OCI-M1 (cell line): ENCODE results near the gene SHANK1.

Experiments
- DNase-seq: peaks from one replicate; lab custom pipeline; 2025; lab: John Stamatoyannopoulos, UW

The SHANK1 gene

DNA sequence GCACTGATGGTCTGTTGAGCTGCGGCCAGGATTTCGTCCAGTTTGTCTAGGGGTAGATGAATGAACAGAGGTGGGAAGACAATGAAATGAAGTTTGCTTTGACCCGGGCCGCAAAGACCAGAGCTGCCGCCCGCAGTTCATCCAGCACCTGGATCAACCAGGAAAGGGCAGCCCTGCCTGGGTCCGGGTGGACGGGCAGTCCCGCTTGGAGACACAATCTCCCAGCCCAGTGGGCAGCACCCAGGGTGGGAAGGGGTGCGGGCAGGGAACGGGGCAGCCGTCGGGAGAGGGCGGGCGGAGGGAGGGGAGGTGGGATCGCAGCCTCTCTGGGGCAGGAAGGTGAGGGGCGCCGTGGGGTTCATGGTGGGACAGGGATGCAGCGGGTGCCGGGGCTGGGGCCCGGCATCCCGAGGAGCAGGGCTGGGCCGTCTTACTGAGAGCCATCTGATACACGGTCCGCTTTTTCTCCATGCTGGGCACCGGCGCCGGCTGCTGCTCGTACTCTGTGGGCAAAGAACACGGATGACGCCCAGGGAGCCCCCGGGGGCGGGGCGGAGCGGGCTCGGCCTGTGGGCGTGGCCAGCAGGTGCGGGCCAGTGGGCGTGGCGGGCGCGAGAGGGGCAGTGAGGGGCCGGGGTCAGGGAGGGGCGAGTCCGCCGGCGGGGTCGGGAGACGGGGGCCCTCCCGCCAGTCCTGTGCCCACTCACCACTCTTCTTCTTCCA, 33.1 kb downstream of the SHANK1 start:
- no peak for DNase-seq

GRCh38 chr19:50679177-50680125, 40.2 kb downstream of the SHANK1 start:
- peak; percentile 84 for DNase-seq

GRCh38 chr19:50678323-50678722, 41.3 kb downstream of the SHANK1 start:
- no peak for DNase-seq

DNA sequence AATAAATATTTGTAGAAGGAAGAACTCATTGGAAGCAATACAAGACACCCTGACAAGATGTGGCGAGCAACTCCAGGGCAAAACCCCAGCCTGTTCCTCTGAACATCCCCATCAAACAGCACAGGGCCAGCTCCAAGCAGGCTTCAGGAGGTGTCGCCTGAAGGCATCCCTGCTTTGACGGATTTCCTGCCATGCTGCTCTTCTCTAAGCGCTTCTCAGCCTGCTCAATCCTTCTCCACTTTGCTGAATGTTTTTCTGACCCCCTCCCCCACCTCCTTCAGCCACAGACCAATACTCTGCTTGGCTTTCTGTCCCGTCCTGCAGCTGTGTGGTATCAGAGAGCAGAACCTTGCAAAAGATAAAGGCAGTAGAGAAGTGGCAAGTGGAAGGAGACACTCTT, 42.0 kb downstream of the SHANK1 start:
- peak; percentile 34 for DNase-seq

DNA sequence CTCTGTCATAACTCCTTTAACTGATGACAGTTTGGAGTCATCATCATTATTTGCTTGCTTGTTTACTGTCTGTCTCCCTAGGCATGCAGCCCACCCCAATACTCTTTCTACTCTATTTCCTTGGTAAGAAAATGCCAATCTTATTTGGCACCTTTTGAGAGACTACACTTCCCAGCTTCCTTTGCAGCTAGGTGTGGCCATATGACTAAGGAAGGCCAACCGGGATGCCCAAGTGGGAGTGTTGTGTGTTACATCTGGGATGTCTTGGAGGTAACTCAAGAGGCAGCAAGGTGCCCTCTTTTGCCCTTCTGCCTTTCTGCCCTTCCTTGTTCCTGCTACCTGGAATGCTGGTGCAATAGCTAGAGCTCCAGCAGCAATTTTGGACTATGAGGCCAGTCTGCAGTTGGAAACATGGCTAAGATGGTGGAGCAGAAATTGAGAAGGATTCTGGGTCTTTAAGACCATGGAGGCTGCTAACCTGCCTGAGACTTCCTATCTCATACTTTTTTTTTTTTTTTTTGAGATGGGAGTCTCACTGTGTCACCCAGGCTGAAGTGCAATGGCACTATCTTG, 42.9 kb downstream of the SHANK1 start:
- DNase-seq: no peak

GRCh38 chr19:50673118-50673517, 46.5 kb downstream of the SHANK1 start:
- no peak for DNase-seq

GRCh38 chr19:50670102-50670380, 49.6 kb downstream of the SHANK1 start:
- DNase-seq: no peak

DNA sequence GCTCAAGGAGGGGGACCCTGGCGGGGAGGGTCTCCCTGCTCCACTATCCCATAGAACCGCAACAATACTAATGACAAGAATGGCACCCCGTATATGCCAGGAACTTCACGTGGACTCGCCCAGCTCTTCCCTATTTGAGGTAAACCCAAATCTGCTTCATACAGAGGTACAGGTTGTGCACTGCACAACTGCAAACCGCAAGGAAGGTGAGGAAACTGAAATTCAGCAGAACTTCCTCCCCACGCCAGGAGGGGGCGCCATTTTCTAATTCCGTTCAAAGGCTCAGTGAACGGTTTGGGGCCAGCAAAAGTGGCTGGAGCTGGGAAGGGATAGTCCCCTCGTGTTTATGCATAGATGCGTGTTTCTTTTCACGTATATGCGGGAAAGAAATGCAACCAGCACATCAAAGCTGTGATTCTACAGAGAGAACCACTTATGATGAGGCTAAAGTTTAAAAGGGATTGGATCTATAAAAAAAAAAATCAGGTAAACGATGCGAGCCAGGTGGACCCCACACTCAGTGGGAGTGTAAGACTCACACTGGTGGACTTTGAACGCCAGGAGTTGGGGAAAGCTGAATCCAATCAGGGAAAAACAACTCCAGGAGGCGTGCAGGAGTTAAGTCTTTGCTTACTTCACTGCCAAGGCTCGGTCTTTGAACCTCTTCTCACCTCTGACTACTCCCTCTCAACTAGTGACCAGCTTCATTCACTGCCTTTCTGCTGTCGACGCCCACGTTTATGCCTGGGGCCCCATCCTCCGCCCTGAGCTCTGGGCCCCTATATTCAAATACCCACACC, 50.1 kb downstream of the SHANK1 start:
- DNase-seq: peak; percentile 61

DNA sequence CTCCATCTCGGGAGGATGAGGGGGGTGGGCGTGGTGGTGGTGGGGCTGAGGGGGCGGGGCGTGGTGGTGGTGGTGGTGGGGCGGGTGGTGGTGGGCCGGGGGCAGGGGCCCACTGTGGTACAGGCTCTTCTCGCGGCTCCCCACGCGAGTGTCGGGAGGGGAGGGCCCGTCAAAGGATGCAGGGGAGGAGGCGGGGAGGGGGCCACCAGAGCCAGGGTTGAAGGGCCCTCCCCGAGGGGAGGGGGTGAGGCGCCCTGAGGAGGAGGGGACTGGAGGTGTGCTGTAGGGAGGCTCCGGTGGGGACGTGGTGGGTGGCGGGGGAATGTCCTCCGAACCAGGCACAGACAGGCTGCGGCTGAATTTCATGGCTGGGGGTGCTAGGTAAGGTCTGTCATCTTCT, 50.7 kb downstream of the SHANK1 start:
- DNase-seq: no peak

DNA sequence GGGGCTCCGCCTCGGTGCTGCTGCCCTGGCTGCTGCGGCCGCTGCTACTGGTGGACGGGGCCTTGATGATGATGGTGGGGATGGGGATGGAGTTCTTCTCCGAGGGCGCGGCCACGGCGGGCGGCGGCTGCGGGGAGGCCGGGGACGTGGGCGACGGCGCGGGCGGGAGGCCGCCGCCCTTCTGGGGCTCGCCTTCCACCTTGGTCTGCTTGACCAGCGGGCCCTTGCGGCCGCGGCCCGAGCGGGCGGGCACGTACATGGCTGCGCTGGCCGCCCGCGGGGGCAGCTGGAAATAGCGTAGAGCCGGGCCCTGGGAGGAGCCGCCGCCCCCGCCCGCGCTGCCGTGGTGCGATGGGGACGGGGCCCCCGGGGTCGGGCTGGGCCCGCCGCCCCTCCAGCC, 51.2 kb downstream of the SHANK1 start:
- DNase-seq: no peak

DNA sequence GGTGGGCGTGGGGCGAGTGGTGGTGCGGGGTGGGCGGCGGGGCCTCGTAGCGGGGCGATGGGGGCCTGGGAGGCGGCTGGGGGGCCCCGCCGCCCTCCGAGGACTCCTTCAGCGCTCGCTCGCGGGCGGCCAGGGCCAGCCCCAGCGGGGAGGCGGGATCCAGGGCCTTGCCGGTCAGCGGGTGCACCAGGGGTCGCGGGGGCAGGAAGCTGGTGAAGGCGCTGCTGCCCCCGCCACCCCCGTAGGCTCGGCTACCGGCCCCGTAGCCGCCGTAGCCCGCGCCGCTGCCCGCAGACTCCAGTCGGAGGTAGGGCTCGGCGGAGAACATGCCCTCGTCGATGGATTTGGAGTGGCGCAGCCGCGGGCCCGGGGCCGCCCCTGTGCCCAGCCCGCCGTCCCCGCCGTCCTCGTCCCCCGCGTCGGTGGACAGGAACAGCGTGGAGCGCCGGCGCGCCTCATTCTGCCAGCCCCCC, 51.8 kb downstream of the SHANK1 start:
- no peak for DNase-seq

DNA sequence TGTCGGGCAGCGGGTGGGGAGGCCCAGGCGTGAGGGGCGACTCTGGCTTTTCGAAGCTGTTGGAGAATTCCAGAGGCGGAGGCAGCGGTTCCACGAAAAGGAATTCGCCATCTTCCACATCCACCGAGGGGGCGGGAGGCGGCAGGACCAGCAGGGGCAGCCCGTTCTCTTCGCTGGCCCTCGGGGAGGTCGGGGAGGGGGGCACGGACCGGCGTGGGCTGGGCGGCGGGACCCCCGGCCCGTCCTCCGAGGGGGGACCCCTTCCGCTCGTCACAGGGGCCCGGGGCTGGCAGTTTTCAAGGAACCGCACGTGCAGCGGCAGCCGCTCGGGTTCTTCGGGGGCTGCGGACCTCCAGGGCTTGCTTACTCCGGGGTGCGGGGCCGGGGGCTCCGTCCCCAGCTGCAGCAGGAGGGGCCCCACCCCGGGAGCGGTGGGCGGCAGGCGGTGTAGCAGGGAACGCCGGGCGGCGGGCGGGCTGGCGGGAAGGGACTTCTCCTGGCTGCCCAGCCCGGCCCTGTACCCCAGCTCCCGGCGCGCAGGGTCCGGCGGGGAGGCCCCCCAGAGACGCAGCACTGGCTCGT, 52.3 kb downstream of the SHANK1 start:
- DNase-seq: no peak

DNA sequence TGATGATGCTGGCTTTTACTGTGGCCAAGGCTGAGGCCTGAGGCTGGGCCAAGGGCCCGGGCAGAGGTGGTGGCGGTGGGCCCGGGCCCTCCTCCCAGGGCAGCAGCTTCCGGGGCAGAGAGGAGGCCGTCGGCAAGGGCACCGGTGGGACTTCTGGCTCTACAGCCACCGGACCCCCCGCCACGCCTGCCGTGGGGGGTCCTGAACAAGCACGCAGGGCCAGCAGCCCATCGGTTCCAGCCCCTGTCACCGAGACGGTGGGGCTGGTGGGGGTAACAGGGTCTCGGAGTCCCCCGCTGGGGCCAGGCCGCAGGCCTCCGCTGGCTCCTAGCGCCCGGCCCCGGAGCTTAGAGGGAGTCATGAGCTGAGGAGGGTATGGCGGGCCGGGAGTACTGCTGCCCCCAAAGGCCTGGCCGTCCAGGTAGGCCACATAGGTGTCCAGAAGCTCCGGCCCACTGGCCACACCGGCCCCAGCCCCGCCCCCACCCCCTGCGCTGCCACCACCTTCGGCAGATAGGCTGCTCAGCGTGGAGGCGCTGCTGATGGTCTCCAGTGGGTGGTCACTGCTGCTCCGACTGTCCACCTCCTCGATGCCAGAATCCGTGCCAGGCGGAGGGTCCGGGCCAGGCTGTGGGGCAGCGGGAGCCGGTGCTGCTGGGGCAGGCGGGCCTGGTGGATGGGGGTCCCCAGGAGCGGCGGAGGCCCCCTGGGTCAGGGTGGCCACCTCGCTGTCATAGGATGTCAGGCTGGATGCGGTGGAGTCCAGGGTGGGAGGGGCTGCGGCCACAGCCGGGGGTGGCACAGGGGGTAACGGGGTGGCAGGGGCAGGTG, 53.0 kb downstream of the SHANK1 start:
- no peak for DNase-seq

- no peak for DNase-seq
Observed at GRCh38 chr19:50664204-50664603, 55.4 kb downstream of the SHANK1 start.

GRCh38 chr19:50663482-50663790, 56.2 kb downstream of the SHANK1 start:
- DNase-seq: no peak

DNA sequence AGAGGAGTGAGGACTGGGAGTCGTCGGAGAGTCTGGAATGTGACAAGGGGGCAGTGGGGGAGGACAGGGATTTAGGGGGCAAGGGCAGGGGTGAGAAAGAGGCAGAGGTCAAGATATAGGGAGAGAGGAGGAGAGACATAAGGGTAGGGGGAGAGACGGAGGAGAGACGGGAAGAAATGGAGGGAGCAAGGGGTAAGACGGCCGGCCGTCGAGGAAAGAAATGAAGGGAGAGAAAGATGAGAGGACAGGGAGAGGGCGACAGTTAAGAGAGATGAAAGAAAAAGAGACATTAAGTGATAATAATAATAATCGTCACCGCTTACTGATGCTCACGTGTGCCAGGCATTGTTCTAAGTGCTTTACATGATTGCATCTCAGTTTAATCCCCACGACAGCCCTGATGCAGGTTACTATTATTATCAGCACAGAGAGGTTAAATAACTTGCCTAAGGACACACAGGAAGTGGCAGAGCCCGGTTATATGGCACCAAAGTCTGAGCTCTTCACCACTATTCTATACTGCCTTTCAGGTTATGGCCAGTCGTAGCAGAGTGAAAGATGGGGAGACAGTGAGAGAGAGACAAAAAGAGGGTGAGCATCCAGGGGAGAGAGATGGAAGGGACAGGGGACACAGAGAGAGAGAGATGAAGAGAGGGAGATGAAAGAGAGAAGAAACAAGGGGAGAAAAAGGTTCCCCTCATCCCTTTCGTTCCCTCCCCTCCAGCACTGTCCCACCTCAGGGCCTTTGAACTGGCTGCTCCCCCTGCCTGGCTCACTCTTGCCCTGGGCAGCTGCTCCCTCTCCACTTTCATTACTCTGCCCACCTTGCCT, 56.7 kb downstream of the SHANK1 start:
- DNase-seq: no peak

DNA sequence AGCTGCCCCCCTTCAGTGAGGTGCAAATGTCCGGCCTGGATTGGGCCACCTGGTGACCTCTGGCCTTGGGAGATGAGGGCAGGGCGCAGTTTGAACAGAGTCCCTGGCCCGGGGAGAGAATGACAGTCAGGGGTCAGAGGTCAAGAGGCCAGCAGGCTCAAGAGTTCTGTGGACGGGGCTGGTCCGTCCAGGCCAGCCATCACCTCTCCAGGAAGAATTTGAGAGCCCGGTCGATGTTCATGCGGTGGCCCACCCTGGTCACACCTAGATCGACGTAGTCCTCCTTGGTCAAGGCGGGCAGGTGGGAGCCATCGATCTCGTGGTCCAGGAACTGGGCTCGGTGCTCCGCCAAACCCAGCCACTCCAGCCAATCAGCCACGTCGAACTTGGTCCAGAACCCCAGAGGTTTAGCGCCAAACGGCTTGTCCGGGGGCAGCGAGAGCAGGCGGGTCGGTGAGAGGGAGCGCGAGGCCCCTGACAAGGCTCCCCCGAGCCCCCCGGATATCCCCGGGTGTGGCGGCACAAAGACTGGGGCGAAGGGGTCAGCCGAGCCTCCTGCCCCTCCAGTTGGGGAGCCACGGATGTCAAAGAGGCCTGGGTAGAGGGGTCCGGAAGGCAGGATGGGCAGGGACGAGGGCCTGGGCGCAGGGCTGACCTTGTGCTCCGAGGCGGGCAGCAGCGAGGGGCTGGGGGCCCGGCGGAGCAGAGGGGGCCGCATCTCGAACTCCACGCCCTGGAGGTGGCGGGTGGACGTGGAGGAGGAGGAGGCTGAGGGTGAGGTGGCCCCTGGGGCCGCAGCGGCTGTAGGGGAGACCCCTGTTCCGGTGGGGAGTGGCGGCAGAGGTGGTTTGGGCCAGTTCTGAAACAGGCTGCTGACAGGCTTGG, 57.6 kb downstream of the SHANK1 start:
- no peak for DNase-seq

GRCh38 chr19:50661023-50661422, 58.6 kb downstream of the SHANK1 start:
- no peak for DNase-seq

DNA sequence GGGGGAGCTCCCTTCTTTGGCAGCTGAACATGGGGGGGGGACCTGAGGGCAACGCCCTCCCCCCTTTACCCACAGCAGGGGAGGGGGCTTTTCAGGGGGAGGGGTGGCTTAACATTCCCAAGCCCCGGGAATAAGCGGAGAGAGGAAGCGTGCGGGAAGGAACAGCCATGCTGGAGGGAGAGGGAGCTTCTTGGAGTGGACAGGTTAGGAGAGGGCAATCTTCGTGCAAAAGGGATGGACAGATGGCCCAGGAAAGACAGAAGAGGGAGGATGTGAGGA, 59.6 kb downstream of the SHANK1 start:
- DNase-seq: no peak
